Activated CD8-positive, alpha-beta T cell treated with anti-CD3 and anti-CD28 coated beads, Interleukin-2, amount 10 ng/mL, durations not matched to agents 7 days and 5 days (primary cell): Measurements from ENCODE around the gene GRID2. TPM values are rescaled to one million over a fixed set of nuclear protein-coding genes. Genes with fewer than 3 reads are reported as not detected.

Experiments
- ATAC-seq: fragments of 150-1000 bp; cut with Tn5 transposase; one replicate; pipeline ENCODE4 v1.10.0; 2021; ENCODE audit warnings: moderate library complexity
- CTCF ChIA-PET: fragments of 350-600 bp; sonication (Branson Sonifier 250); formaldehyde crosslinking; loops from one replicate; lab custom pipeline; 2021; ENCODE audit warnings: antibody characterized with exemption; lab: Charles Lee
- POLR2A ChIA-PET: fragments of 350-600 bp; sonication (Branson Sonifier 250); formaldehyde crosslinking; loops from one replicate; lab custom pipeline; 2021; ENCODE audit warnings: antibody characterized with exemption; lab: Charles Lee
- DNase-seq: peaks from one replicate; pipeline ENCODE4 v3.0.0-alpha.2; 2020
- H3K27ac Mint-ChIP-seq: one replicate; pipeline ENCODE4 v1.8.0; 2021; ENCODE audit warnings: mild to moderate bottlenecking, mixed read lengths
- H3K27me3 Mint-ChIP-seq: one replicate; pipeline ENCODE4 v1.8.0; 2021; ENCODE audit warnings: low read depth, mixed read lengths
- H3K36me3 Mint-ChIP-seq: one replicate; pipeline ENCODE4 v1.8.0; 2021; ENCODE audit warnings: low read depth, mixed read lengths
- H3K4me1 Mint-ChIP-seq: one replicate; pipeline ENCODE4 v1.8.0; 2021; ENCODE audit warnings: low read depth, mixed read lengths
- H3K4me3 Mint-ChIP-seq: one replicate; pipeline ENCODE4 v1.8.0; 2021; ENCODE audit warnings: mild to moderate bottlenecking, mixed read lengths
- H3K9me3 Mint-ChIP-seq: one replicate; pipeline ENCODE4 v1.8.0; 2022; ENCODE audit warnings: mixed read lengths; ENCODE audit not compliant: insufficient read depth
- total RNA-seq, 2 experiments: library from RNA; stranded (reverse); gene quantifications; one replicate each; pipeline ENCODE4 v1.2.3, GENCODE V29; 2021

The GRID2 gene
- total RNA-seq, 2 experiments from 2014 or later: not detected

GRCh38 chr4:92814677-92815076 lies 510.9 kb downstream of the GRID2 start:
- ChIA-PET CTCF (no interaction called here), POLR2A (no interaction called here)
- no peak overlapping the region for H3K27ac Mint-ChIP-seq
- no peak overlapping the region for H3K4me3 Mint-ChIP-seq
- H3K4me1 Mint-ChIP-seq: no peaks in the 10 kb centered on the region
- ATAC-seq (no peak), DNase-seq (no peak)
- no peaks in the 10 kb centered on the region for H3K36me3 Mint-ChIP-seq
- H3K27me3 Mint-ChIP-seq: no peaks in the 10 kb centered on the region
- no peaks in the 10 kb centered on the region for H3K9me3 Mint-ChIP-seq

- POLR2A ChIA-PET: no interaction called here
- no peaks in the 10 kb centered on the region for H3K4me1 Mint-ChIP-seq
- H3K9me3 Mint-ChIP-seq: no peaks in the 10 kb centered on the region
- CTCF ChIA-PET: no interaction called here
- ATAC-seq (no peak), DNase-seq (no peak)
- no peaks in the 10 kb centered on the region for H3K27me3 Mint-ChIP-seq
- H3K36me3 Mint-ChIP-seq: no peaks in the 10 kb centered on the region
- no peak overlapping the region for H3K27ac Mint-ChIP-seq
- H3K4me3 Mint-ChIP-seq: no peak overlapping the region
Observed at GRCh38 chr4:92825256-92825655, 521.5 kb downstream of the GRID2 start.

DNA sequence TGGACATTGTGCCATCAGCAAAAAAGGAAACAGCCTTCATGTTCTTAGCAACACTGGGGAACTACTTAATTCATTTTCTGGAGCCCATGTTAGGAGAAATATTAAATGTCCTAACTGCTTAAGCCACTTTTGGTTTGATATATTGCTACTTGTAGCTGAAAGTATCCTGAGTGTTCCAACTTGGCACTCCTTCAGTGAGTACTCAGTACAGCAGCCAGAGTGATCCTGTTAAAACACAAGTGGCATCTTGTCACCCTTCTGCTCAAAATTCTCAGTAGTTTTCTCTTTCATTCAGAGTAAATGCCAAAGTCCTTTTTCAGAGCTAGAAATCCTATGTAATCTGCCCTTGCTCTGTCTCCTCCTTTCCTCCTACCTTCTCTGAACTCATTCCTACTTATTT lies 522.0 kb downstream of the GRID2 start:
- Mint-ChIP-seq H3K4me3 (no peak overlapping the region), H3K9me3 (no peaks in the 10 kb centered on the region), H3K36me3 (no peaks in the 10 kb centered on the region), H3K4me1 (no peaks in the 10 kb centered on the region), H3K27ac (no peak overlapping the region), H3K27me3 (no peaks in the 10 kb centered on the region)
- DNase-seq (no peak), ATAC-seq (no peak)
- ChIA-PET POLR2A (no interaction called here), CTCF (no interaction called here)

DNA sequence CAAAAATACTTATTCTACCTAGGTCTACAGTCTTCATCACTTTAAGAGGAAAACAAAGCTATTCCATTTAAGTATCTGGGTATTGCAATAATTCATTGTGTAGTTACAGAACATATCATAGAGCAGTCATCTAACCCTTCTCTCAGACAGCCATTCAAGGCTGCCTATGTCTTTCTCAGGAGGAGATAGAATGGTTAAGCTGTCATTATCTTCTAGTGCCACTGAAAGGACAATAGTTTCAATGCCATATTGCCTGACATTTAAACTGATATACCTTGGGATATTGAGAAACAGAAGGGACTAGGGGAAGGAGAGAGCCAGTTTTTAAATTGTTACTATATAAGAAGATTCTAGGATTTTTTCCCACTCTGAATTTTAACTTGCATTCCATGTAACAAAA lies 527.0 kb downstream of the GRID2 start:
- H3K36me3 Mint-ChIP-seq: no peaks in the 10 kb centered on the region
- CTCF ChIA-PET: no interaction called here

GRCh38 chr4:92840880-92841279 lies 537.1 kb downstream of the GRID2 start:
- no peaks in the 10 kb centered on the region for H3K27me3 Mint-ChIP-seq
- POLR2A ChIA-PET: no interaction called here
- no peak for DNase-seq
- H3K36me3 Mint-ChIP-seq: no peaks in the 10 kb centered on the region
- H3K9me3 Mint-ChIP-seq: peaks cover 8% of the 10 kb centered on the region
- no peak for ATAC-seq
- H3K4me3 Mint-ChIP-seq: no peak overlapping the region
- CTCF ChIA-PET: no interaction called here
- H3K4me1 Mint-ChIP-seq: no peaks in the 10 kb centered on the region
- H3K27ac Mint-ChIP-seq: no peak overlapping the region

More for the DNA sequence above, 527.0 kb downstream of the GRID2 start:
- Mint-ChIP-seq H3K9me3 (no peaks in the 10 kb centered on the region), H3K27me3 (no peaks in the 10 kb centered on the region), H3K4me1 (no peaks in the 10 kb centered on the region), H3K27ac (no peak overlapping the region), H3K4me3 (no peak overlapping the region)
- ATAC-seq: no peak
- POLR2A ChIA-PET: no interaction called here
- DNase-seq: no peak

DNA sequence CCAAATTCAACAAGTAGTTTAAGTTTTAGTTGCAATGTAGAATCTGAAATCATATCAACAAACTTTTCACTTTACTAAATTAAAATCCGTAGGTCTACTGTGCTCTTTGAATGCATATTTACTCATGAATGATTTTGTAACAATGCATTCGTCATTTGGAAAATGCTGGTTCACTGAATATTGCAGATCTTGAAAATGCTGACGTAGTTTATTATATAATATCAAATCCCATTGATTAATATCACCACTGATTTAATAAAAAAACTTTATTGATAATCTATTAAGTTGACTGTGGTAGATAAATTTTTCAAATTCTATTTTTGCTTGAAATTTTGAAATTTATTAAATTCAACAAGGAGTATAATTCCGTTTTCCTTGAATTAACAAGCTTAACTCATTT lies 540.0 kb downstream of the GRID2 start:
- ATAC-seq: no peak
- CTCF ChIA-PET: no interaction called here
- no peaks in the 10 kb centered on the region for H3K4me1 Mint-ChIP-seq
- H3K36me3 Mint-ChIP-seq: no peaks in the 10 kb centered on the region
- POLR2A ChIA-PET: no interaction called here
- peaks cover 8% of the 10 kb centered on the region for H3K9me3 Mint-ChIP-seq
- H3K27ac Mint-ChIP-seq: no peak overlapping the region
- H3K4me3 Mint-ChIP-seq: no peak overlapping the region
- DNase-seq: no peak
- no peaks in the 10 kb centered on the region for H3K27me3 Mint-ChIP-seq

DNA sequence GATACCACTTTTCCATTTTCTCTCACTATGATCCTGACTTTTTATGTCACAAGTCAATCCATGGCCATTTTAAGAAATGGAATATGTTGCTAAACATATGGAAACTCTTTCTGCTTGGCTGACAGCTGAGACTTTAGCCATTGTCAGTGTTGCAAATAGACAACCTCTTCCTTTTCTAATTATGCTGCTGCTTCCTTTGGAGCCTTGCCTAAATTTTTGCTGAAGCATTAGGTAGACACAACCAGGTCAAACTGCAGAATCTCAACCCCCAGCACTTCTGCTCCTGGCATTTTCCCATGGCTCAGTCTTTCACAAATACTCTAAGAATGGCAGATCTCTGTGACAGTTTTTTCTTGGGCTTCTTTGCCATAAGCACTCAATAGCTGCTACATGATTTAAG lies 543.3 kb downstream of the GRID2 start:
- ATAC-seq: no peak
- no peak for DNase-seq
- POLR2A ChIA-PET: no interaction called here
- CTCF ChIA-PET: no interaction called here
- H3K27me3 Mint-ChIP-seq: no peaks in the 10 kb centered on the region
- no peaks in the 10 kb centered on the region for H3K9me3 Mint-ChIP-seq
- no peak overlapping the region for H3K4me3 Mint-ChIP-seq
- no peaks in the 10 kb centered on the region for H3K36me3 Mint-ChIP-seq
- no peaks in the 10 kb centered on the region for H3K4me1 Mint-ChIP-seq
- no peak overlapping the region for H3K27ac Mint-ChIP-seq

DNA sequence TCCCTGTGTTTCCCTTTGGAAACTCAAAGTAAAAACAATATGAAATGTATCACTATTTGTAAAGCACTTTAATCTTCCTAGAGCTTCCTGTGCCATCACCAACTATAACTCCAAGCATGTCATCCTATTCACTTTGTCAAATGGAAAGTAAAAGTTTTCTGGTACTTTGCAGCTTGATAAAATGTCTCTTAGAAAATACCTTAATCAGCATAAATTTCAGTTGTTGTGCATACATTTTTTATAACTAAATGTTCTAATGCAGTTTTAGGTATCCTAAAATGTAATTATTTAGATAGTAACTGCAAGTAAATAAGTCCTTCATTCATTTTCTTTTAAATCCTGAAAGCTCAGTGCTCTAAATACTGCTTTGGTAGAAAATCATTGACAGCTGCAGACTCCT lies 558.7 kb downstream of the GRID2 start:
- no peaks in the 10 kb centered on the region for H3K27me3 Mint-ChIP-seq
- no peaks in the 10 kb centered on the region for H3K4me1 Mint-ChIP-seq
- no peak overlapping the region for H3K4me3 Mint-ChIP-seq
- no peak overlapping the region for H3K27ac Mint-ChIP-seq
- CTCF ChIA-PET: no interaction called here
- ATAC-seq (no peak), DNase-seq (no peak)
- POLR2A ChIA-PET: no interaction called here
- no peaks in the 10 kb centered on the region for H3K36me3 Mint-ChIP-seq
- peaks cover 4% of the 10 kb centered on the region for H3K9me3 Mint-ChIP-seq

GRCh38 chr4:92864096-92864495 lies 560.3 kb downstream of the GRID2 start:
- H3K36me3 Mint-ChIP-seq: no peaks in the 10 kb centered on the region
- ATAC-seq (no peak), DNase-seq (no peak)
- POLR2A ChIA-PET: no interaction called here
- no peak overlapping the region for H3K27ac Mint-ChIP-seq
- no peaks in the 10 kb centered on the region for H3K4me1 Mint-ChIP-seq
- no peaks in the 10 kb centered on the region for H3K27me3 Mint-ChIP-seq
- peaks cover 7% of the 10 kb centered on the region for H3K9me3 Mint-ChIP-seq
- H3K4me3 Mint-ChIP-seq: no peak overlapping the region
- CTCF ChIA-PET: no interaction called here

DNA sequence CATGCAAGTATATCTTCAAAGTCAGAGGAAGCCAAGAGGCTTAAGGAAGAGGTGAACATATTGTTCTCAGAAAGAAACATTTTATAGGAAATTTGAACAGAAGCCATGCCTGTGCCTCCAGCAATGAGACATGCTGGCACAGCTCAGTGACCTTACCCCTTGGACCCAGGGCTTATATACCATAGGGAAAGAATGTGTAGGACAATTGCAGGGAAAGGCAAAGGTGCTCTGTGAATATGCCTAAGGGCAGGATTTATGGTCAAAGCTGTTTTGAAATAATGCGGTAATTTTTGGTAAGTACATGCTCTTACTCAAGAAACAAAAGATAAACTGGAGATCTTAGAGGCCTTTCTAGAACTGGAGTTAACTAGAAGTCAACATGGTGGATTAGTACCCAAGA lies 568.8 kb downstream of the GRID2 start:
- Mint-ChIP-seq H3K36me3 (no peaks in the 10 kb centered on the region), H3K27ac (no peak overlapping the region), H3K27me3 (no peaks in the 10 kb centered on the region), H3K9me3 (peaks cover 3% of the 10 kb centered on the region), H3K4me1 (no peaks in the 10 kb centered on the region), H3K4me3 (no peak overlapping the region)
- ATAC-seq (no peak), DNase-seq (no peak)
- POLR2A ChIA-PET: no interaction called here
- CTCF ChIA-PET: no interaction called here

GRCh38 chr4:92885632-92886031 lies 581.9 kb downstream of the GRID2 start:
- DNase-seq (no peak), ATAC-seq (no peak)
- ChIA-PET POLR2A (no interaction called here), CTCF (no interaction called here)
- no peak overlapping the region for H3K27ac Mint-ChIP-seq
- H3K4me3 Mint-ChIP-seq: no peak overlapping the region
- H3K4me1 Mint-ChIP-seq: no peaks in the 10 kb centered on the region
- no peaks in the 10 kb centered on the region for H3K36me3 Mint-ChIP-seq
- H3K27me3 Mint-ChIP-seq: no peaks in the 10 kb centered on the region
- peaks cover 7% of the 10 kb centered on the region for H3K9me3 Mint-ChIP-seq

- Mint-ChIP-seq H3K4me3 (no peak overlapping the region), H3K36me3 (no peaks in the 10 kb centered on the region), H3K4me1 (no peaks in the 10 kb centered on the region), H3K27me3 (no peaks in the 10 kb centered on the region), H3K9me3 (peaks cover 10% of the 10 kb centered on the region), H3K27ac (no peak overlapping the region)
- POLR2A ChIA-PET: no interaction called here
- CTCF ChIA-PET: no interaction called here
- ATAC-seq (no peak), DNase-seq (no peak)
Observed at GRCh38 chr4:92952426-92952825, 648.7 kb downstream of the GRID2 start.

GRCh38 chr4:92952897-92953296 lies 649.1 kb downstream of the GRID2 start:
- H3K36me3 Mint-ChIP-seq: no peaks in the 10 kb centered on the region
- no peaks in the 10 kb centered on the region for H3K4me1 Mint-ChIP-seq
- no peak overlapping the region for H3K4me3 Mint-ChIP-seq
- peaks cover 10% of the 10 kb centered on the region for H3K9me3 Mint-ChIP-seq
- POLR2A ChIA-PET: no interaction called here
- no peak overlapping the region for H3K27ac Mint-ChIP-seq
- no peak for DNase-seq
- CTCF ChIA-PET: no interaction called here
- no peak for ATAC-seq
- no peaks in the 10 kb centered on the region for H3K27me3 Mint-ChIP-seq
